Mucosa of descending colon (tissue), 3 donors: Measurements from ENCODE around the gene TBC1D8. TPM values are rescaled to one million over a fixed set of nuclear protein-coding genes. Genes with fewer than 3 reads are reported as not detected.

ENCODE experiments used
- ATAC-seq: fragments of 200-7000 bp; cut with Tn5 transposase; one replicate; pipeline ENCODE4 v1.9.1; 2020; ENCODE audit warnings: mild to moderate bottlenecking, moderate library complexity
- DNase-seq, 3 donors: peaks; one replicate each; pipeline ENCODE4 v3.0.0-alpha.2; 2020
- H3K36me3 ChIP-seq: fragments of 200-600 bp; one replicate; pipeline ENCODE4 v1.8.0; 2021; ENCODE audit warnings: low read depth, mild to moderate bottlenecking
- H3K4me1 ChIP-seq: fragments of 200-600 bp; one replicate; pipeline ENCODE4 v1.8.0; 2021; ENCODE audit warnings: low read depth, mild to moderate bottlenecking
- H3K4me3 ChIP-seq: fragments of 200-600 bp; one replicate; pipeline ENCODE4 v1.8.0; 2021; ENCODE audit warnings: mild to moderate bottlenecking
- H3K9me3 ChIP-seq: fragments of 200-600 bp; one replicate; pipeline ENCODE4 v1.8.0; 2021; ENCODE audit warnings: mild to moderate bottlenecking
- intact Hi-C, 2 donors: fragments of 100-400 bp; cut with DNase I in 1 of 2; cut with micrococcal nuclease in 1 of 2; formaldehyde crosslinking; loops; one replicate each; pipeline versions ENCODE4 v1.11.0 to v1.11.1; 2022; cut with DNase I, micrococcal nuclease
- total RNA-seq, 3 donors: library from RNA; stranded (reverse); fragmentation: NEBNext Ultra II Directional in 2 of 3; extraction: Animal tissue kit (Norgen Biotek cat#: 25700) in 2 of 3; gene quantifications; one replicate each; pipeline versions ENCODE4 v1.2.1 to v1.2.4, GENCODE V29; 2021 to 2023
- TF ChIP-seq, protein P1 (sequence below): fragments of 200-600 bp; IDR thresholded peaks from one replicate; pipeline ENCODE4 v1.8.0; 2022; ENCODE audit warnings: antibody characterized with exemption, mild to moderate bottlenecking
- donor health status: DM: no; HTN: no; CAD: no; lungs with moderate emphysema.
- donor health status: DM: no; HTN: no; CAD: no.
- donor health status: DM: no; HTN: yes; CAD: no.

The TBC1D8 gene
- total RNA-seq, 3 donors from 2014 or later, result 14.4 to 28.8 (median 17.7) TPM

DNA sequence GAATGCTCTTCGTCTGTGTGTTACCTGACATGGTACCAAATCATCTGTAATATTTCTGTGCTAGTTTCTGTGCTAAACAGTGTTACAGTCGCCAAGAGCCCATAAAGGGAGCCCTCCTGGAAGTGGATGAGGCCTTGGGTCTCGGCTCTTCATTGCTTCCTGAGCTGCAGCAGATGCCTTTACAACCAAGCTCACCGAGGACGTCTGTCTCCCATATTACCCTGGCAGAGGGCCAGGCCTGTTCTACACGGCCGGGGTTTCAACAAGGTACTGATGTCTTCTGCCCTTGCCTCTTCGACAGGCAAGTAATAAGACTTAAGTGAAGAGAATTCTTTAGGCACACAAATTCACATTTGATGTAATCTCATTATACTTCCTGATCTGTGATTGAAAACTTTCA is 132.2 kb downstream of the TBC1D8 start:
- DNase-seq (peak in 1 of 3 donors; percentile 24), ATAC-seq (no peak)
- Histone ChIP-seq H3K9me3 (no peaks in the 10 kb centered on the region), H3K4me1 (no peaks in the 10 kb centered on the region), H3K36me3 (no peaks in the 10 kb centered on the region), H3K4me3 (no peak overlapping the region)
- TF ChIP-seq, protein P1, sequence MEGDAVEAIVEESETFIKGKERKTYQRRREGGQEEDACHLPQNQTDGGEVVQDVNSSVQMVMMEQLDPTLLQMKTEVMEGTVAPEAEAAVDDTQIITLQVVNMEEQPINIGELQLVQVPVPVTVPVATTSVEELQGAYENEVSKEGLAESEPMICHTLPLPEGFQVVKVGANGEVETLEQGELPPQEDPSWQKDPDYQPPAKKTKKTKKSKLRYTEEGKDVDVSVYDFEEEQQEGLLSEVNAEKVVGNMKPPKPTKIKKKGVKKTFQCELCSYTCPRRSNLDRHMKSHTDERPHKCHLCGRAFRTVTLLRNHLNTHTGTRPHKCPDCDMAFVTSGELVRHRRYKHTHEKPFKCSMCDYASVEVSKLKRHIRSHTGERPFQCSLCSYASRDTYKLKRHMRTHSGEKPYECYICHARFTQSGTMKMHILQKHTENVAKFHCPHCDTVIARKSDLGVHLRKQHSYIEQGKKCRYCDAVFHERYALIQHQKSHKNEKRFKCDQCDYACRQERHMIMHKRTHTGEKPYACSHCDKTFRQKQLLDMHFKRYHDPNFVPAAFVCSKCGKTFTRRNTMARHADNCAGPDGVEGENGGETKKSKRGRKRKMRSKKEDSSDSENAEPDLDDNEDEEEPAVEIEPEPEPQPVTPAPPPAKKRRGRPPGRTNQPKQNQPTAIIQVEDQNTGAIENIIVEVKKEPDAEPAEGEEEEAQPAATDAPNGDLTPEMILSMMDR, result no peak
- intact Hi-C loops, result loop anchor here in 1 of 2 donors (10.0 kb wide), 1 partner anchor 186 kb away; no protein-coding TSS in a partner anchor

GRCh38 chr2:101017371-101017770 is 133.8 kb downstream of the TBC1D8 start:
- Histone ChIP-seq H3K4me3 (no peak overlapping the region), H3K36me3 (no peaks in the 10 kb centered on the region), H3K4me1 (no peaks in the 10 kb centered on the region), H3K9me3 (no peaks in the 10 kb centered on the region)
- TF ChIP-seq, protein P1, result no peak
- intact Hi-C loops, result loop anchor here in 1 of 2 donors (10.0 kb wide), 1 partner anchor 187 kb away; no protein-coding TSS in a partner anchor
- no peak for DNase-seq
- no peak for ATAC-seq

GRCh38 chr2:101014264-101014857 is 136.8 kb downstream of the TBC1D8 start:
- H3K36me3 ChIP-seq, result no peaks in the 10 kb centered on the region
- intact Hi-C loops, result loop anchor here in 1 of 2 donors (5.0 to 10.0 kb wide), 2 partner anchors 138 to 190 kb away; partner anchors contain the start of gene TBC1D8
- TF ChIP-seq, protein P1, result no peak
- H3K4me3 ChIP-seq, result no peak overlapping the region
- ATAC-seq (no peak), DNase-seq (no peak)
- no peaks in the 10 kb centered on the region for H3K9me3 ChIP-seq
- no peaks in the 10 kb centered on the region for H3K4me1 ChIP-seq

GRCh38 chr2:101012706-101013181 is 138.4 kb downstream of the TBC1D8 start:
- Histone ChIP-seq H3K9me3 (no peaks in the 10 kb centered on the region), H3K4me3 (no peak overlapping the region), H3K36me3 (no peaks in the 10 kb centered on the region), H3K4me1 (no peaks in the 10 kb centered on the region)
- TF ChIP-seq, protein P1, result peak; percentile 70
- DNase-seq, result peak in 1 of 3 donors; percentile 72
- intact Hi-C loops, result loop anchor here in 1 of 2 donors (5.0 to 10.0 kb wide), 2 partner anchors 140 to 192 kb away; partner anchors contain the start of gene TBC1D8
- peak; percentile 65 for ATAC-seq

DNA sequence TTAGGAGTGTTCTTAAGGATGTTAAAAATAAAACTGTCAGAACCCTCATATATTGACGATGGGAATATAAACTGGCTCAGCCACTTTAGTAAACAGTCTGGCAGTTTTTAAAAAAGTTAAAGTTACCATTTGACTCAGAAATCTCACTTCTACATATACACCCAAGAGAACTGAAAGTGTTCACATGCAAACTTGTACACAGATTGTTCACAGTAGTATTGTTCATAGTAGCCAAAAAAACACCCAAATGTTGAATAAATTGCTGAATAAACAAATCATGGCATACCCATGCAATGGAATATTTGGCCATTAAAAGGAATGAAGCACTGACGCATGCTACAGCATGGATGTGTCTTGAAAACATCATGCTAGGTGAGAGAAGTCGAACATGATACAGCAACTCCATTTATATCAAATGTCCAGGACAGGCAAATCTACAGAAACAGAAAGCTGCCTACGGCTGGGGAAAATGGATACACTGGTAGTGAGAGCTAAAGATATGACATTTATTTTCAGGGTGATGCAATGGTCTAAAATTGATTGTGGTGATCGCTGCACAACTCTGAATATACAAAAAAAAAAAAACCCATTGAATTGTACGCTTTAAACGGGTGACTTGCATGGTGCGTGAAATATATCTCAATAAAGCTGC is 139.0 kb downstream of the TBC1D8 start:
- DNase-seq (no peak), ATAC-seq (no peak)
- no peak overlapping the region for H3K4me3 ChIP-seq
- intact Hi-C loops, result loop anchor here in 1 of 2 donors (5.0 to 10.0 kb wide), 2 partner anchors 140 to 193 kb away; partner anchors contain the start of gene TBC1D8
- no peaks in the 10 kb centered on the region for H3K9me3 ChIP-seq
- TF ChIP-seq, protein P1, result no peak
- no peaks in the 10 kb centered on the region for H3K4me1 ChIP-seq
- no peaks in the 10 kb centered on the region for H3K36me3 ChIP-seq
